GM18505 (cell line): ENCODE measurements around the gene TSPAN12.

Experiments
- ATAC-seq: cut with Tn5 transposase; IDR thresholded peaks from one replicate; pipeline ENCODE4 v1.9.1; 2021; ENCODE audit not compliant: unreplicated experiment
- POLR2A ChIP-seq: IDR thresholded peaks from 4 replicates; pipeline ENCODE4 v1.6.1; 2011; ENCODE audit warnings: borderline replicate concordance; ENCODE audit not compliant: insufficient read depth, insufficient read length; ENCODE audit errors: extremely low read depth

TSPAN12 gene

DNA sequence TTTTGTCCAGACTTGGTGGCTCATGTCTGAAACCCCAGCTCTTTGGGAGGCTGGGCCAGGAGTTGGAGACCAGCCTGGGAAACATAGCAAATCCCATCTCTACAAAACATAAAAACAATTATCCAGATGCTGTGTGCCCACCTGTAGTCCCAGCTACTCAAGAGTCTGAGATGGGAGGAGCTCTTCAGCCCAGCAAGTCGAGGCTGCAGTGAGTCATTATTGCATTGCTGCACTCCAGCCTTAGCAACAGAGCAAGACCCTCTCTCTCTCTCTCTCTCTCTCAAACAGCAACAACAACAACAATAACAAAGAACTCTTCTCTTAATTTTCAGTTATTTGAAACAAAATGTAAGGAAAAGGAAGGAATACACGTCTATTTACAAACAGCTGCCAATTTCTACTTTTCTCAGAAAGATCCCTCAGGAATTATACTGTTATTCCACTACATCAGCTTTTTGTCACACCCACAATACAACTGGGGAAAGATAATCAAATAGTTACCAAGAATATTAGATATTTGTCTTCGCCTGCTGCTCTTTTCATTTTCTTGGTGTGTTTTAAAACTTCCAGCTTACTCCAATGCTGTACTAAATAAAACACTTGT lies 5.1 kb upstream of the TSPAN12 start:
- no peak for TF ChIP-seq POLR2A
- no peak for ATAC-seq

DNA sequence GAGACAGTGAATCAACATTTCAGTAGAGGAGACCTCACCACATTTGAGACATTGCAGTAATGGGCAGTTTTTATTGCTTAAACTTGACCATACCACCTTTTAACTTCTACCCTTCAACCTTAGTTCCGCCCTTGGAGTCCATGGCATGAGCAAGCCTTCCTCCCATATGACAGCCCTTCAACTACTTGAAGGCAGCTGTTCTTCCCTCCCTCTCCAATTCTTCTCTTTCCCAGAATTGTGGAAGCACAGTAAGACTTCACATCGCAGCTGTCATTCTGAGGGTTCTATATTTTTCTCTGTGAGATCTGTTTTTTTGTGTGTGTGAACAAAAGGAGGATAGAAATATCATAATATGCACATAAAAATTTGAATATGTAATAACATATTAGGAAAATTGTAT lies 2.2 kb upstream of the TSPAN12 start:
- no peak for TF ChIP-seq POLR2A
- ATAC-seq = no peak

DNA sequence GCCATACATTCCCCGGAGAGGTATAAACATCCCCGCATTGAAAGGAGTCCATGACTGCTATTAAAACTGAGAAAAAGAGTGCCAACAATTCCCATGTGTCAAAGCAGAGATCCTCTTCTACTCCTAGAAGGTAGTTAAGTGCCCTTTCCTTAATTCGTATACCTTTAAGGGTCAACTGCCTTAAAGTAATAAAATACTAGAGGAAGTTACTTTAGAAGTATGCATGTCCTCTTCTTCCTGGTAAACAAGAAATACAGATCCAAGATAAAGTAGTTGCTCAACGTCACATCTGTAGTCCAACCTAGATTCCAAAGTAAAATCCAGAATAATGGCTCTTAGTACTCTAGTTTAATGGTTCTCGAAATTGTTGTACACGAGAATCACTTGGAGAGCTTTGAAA lies 1.5 kb upstream of the TSPAN12 start:
- TF ChIP-seq POLR2A = no peak
- no peak for ATAC-seq

DNA sequence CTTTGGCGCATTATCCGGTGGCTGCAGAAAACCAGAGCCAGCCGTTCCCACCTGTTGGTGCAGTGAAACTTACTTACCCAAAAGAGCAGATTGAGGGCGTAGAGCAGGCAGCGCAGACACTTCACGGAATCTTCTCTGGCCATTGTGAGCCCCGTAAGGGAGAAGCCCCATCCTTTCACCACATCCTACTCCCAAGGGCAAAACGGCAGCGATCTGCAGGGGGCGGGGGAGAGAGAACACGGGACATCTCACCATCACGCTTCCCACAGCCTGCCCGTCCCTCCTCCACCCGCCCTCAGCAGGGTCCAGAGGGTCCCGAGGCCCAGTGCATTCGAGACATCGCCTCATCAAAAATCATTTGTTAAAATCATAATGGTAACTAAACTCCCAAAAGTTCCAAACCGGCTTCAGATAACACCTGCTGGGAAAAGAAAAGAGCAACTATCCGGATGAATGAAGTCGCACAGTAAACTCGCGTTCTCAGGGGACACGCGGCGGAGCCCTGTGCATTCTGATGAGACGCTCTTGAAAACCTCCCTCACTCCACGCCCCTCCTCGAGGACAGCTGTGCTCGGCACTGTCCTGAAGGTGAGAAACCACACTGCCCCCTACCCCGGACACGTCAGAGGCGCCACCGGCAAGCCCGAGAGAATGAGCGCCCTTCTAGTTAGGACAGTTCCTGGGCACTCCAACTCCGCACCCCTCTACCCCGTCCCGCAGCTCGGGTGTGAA lies 1.2 kb downstream of the TSPAN12 start:
- no peak for TF ChIP-seq POLR2A
- ATAC-seq = peak; percentile 51

DNA sequence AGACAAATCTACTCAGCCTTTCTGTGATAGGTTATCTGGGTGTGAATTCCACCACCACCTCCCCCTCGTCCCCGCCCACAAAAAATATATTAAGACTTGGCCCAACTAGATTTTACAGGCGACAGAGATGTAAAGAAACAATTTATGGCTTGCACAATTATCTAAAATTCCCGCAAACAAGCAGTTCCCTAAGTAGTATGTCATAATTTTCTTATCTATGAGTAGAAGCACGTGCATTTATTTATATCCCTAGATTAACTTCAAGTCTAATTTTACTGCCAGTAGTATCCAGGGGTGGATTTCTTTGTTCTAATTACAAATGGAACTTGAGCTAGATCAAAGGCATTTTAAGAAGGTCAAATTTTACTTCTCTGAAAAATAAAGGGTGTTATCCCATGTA lies 1.7 kb downstream of the TSPAN12 start:
- no peak for TF ChIP-seq POLR2A
- ATAC-seq = no peak

DNA sequence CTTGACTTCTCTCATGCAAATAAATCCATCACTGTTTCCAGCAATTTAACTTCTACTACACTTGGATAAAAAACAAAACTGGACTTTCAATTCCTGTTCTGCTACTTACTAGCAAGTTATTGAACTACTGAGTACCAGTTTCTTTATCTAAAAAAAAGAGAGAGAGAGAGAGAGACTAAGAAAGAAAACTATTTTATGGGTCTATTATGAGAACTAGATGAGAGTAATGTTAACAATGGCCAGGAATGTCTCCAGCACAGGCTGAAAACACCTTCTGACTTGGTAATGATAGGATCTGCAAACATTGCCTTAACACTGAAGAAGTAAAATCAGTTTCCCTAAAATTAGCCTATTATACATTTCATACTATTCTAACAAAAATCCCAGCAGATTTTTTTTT lies 5.2 kb downstream of the TSPAN12 start:
- ATAC-seq = no peak
- no peak for TF ChIP-seq POLR2A

DNA sequence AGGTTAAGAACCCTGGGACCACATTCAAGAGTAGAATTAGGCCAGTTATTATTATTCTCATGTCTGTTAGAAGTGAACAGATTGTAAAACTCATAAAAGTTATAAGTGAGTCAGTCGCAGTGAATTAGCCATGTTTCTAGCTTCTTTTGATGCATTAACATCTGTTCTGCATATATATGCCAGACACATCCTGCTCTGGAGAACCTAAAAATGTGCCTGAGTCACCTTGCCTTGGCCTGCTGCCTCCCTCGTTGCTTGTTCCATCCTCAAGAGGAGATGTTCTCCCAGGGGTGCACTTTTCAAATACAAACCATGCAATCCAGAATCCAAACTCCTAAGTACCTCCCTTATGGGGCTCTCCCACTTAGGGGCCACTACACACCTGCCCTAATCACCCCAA lies 14.8 kb downstream of the TSPAN12 start:
- ATAC-seq = no peak

DNA sequence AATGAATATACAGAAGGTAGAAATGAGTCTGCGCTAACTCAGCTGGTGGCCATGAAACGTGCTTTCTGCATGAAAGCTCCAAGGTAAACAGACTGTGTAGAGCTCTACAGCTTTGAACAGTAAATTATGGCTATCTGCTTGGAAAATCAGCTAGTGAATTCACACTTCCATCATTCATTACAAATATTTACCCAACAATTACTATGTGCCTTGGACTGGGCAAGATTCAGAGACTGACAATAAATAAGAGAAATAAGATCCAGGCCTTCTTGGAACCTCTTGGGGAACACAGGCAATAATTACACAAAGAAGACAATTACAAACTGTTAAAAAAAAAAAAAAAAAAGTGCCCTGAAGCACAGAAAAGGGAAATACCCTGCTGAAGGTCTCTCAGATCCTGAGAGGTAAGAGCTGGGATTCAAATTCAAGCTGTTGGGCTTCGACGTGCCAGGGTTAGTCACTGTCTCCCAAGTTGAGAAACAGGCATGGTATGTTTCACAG lies 15.8 kb downstream of the TSPAN12 start:
- ATAC-seq = no peak
- no peak for TF ChIP-seq POLR2A

More for the DNA sequence above, 14.8 kb downstream of the TSPAN12 start:
- TF ChIP-seq POLR2A = no peak

DNA sequence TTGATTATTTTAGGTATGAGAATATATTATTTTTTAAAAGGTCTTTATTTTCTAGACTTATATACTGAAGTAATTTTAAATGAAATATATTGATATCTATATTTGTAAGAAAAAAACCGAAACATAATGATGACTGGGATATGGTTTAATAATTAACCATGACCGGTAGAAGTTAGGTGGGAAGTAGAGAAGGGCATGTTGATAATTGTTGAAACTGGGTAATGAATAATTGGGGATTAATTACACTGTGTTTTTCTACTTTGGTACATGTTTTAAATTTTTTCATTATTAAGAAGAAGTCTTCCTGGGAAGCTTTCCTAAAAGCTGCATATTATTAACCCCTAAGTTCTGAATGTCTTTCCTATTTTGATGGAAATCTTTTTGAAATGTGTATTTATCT lies 16.3 kb downstream of the TSPAN12 start:
- no peak for TF ChIP-seq POLR2A
- ATAC-seq = no peak

DNA sequence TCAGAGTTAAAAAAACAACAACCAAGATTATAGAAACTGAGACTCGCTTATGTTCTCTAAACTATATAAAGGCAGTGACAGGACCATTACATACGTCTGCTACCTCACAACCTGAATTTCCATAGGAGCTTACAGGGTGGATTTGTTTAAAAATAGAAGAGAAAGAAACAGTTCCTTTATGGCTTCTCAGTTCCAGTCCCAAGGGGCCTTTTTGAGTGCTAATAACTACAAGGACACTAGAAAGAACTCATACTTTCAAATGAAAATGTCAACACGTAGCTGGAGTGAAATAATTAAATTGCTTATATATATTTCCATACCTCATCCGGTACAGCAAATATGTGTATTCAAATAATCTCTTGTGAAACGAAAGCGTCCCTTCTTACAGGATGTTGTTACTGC lies 19.7 kb downstream of the TSPAN12 start:
- no peak for TF ChIP-seq POLR2A
- ATAC-seq = no peak

DNA sequence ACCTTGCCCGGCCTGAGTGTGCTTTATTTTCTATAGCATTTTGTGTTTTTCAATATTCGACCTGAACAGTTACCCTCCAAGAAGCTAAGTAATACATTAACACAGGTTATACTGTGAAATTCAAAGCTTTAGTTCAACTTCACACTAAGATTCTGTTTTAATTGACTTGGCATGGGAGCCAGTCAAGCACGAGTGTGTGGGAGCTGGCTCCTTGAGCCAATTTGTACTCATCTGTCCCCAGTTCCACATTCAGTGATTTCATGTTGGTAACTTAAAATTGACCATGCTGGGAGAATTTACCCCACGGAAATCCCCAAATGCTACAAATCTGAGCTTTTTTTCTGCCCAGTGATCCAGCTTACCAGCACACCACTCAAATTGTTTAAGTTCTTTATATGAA lies 20.3 kb downstream of the TSPAN12 start:
- no peak for TF ChIP-seq POLR2A
- ATAC-seq = no peak

DNA sequence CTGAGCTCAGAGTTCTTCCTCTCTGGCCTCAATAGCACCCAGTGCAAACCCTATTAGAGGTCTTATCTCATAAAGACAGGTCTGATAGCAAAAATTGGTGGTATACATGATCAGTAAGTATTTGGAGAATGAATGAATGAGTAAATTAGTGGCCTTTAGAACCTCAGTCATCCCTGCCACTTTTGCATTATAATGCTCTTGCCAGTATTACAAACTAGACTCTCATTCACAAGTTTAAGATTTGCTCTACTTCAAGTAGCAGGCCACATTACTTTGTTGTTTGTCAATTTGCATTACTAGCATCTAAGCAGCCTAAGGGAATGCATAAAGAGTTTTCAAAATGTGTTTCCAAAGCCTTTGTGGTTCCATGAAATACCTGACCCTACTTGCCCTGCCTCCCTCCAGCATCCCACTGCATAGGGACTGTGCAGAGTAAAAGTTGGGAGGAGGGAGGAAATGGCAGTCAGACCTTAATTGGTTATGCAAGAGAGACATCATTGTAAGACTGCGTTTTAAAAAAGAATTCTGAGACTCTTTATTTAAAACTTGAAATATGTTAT lies 21.3 kb downstream of the TSPAN12 start:
- no peak for TF ChIP-seq POLR2A
- no peak for ATAC-seq

DNA sequence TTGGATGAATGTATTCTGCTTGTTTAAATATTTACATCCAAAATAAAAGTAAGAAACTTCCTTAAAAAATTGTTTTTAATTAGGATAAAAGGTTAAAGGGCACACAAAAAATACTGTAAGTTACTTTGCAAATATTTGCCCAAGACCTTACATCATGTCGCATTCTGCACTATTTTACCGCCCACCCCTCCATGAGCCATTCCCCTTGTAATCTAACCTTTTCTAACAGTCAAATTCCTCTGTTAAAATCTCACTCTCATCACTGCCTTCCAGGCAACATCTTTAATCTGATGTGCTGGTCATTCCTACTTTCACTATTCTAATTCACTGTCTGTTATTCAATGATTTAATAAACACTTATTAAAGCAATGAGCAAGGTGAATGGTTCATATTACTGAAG lies 23.2 kb downstream of the TSPAN12 start:
- no peak for ATAC-seq
- TF ChIP-seq POLR2A = no peak

DNA sequence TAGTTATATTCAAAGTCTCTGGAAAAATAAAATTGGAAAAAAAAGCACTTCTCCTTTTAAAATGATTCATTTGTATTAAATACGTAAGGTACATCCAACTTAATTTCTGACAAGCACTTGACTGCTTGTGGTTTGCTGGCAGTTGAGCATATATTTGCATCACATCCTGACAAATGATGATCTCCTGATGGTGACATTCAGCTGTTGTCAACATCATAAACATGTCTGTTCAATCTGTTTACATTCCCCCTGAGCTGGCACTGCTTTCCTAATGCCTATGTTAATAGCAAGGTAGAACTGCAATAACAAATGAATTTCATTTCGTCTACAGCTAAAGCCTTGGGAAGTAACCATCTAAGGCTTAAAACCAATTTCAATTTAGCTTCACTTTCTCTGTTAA lies 24.4 kb downstream of the TSPAN12 start:
- no peak for TF ChIP-seq POLR2A
- ATAC-seq = no peak
